ENCODE data around the gene ZNF570.

- TF ChIP-seq CTCF (IDR thresholded peaks at IDR 0.05; ENCODE audit: borderline replicate concordance, extremely low read depth, low read length, poor library complexity, severe bottlenecking) (no peak), EZH2 (IDR thresholded peaks at IDR 0.05; ENCODE audit: borderline replicate concordance, low read depth, low read length, severe bottlenecking) (no peak)
These were observed 50.7 kb downstream of the ZNF570 start for GRCh38 chr19:37519890-37520289.
